Type B pancreatic cell (in vitro differentiated cells): Measurements from ENCODE around the gene PAXX. TPM values are rescaled to one million over a fixed set of nuclear protein-coding genes. Genes with fewer than 3 reads are reported as not detected.

Source experiments
- DNase-seq: peaks from one replicate; pipeline ENCODE4 v3.0.0; 2021; ENCODE audit warnings: mixed read lengths; ENCODE audit not compliant: unreplicated experiment; ENCODE audit errors: extremely low spot score
- H3K27ac Mint-ChIP-seq: 2 replicates; pipeline ENCODE4 v1.8.0; 2021; ENCODE audit warnings: mild to moderate bottlenecking, mixed read lengths
- H3K27me3 Mint-ChIP-seq: 2 replicates; pipeline ENCODE4 v1.8.0; 2021; ENCODE audit warnings: mixed read lengths
- H3K36me3 Mint-ChIP-seq: 2 replicates; pipeline ENCODE4 v1.8.0; 2021; ENCODE audit warnings: mixed read lengths
- H3K4me1 Mint-ChIP-seq: one replicate; pipeline ENCODE4 v1.8.0; 2021; ENCODE audit warnings: mixed read lengths; ENCODE audit not compliant: unreplicated experiment
- H3K4me3 Mint-ChIP-seq: 2 replicates; pipeline ENCODE4 v1.8.0; 2021; ENCODE audit warnings: mild to moderate bottlenecking, mixed read lengths
- H3K9me3 Mint-ChIP-seq: 2 replicates; pipeline ENCODE4 v1.8.0; 2021; ENCODE audit warnings: mixed read lengths
- CTCF ChIP-seq: fragments of 200-600 bp; sonication (generic); conservative IDR thresholded peaks from 2 replicates; pipeline ENCODE4 v1.5.0; 2021; ENCODE audit warnings: antibody characterized with exemption, mild to moderate bottlenecking
- total RNA-seq: library from RNA; stranded (reverse); gene quantifications from 2 replicates; pipeline ENCODE4 v1.2.1, GENCODE V29; 2021; ENCODE audit warnings: low replicate concordance

The PAXX gene
- total RNA-seq, 1 donor from 2014 or later: 63.4 TPM

DNA sequence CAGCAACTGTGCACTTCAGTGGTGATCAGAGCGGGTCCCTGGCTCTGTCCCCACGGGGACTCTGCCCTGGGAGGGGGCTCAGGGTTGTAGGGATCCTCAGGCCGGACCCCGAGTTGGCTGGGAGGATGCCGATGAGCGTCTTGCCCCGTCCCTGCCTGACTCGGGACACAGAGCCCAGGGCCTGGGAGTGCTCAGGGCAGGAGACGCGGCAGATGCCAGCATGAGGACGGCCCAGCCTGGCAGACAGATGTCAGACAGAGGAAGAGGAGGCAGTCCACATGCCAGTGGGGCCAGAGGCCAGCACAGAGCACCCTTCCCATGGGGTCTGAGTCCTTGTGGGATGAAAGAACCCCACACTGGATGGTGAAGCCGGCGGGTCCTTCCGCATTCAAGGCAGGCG, 28.9 kb upstream of the PAXX start:
- Mint-ChIP-seq H3K27ac (no peak overlapping the region), H3K36me3 (no peaks in the 10 kb centered on the region), H3K27me3 (no peaks in the 10 kb centered on the region), H3K4me1 (peaks cover 9% of the 10 kb centered on the region), H3K4me3 (no peak overlapping the region), H3K9me3 (no peaks in the 10 kb centered on the region)
- no peak for TF ChIP-seq CTCF
- DNase-seq: no peak

- no peak for DNase-seq
- Mint-ChIP-seq H3K4me3 (no peak overlapping the region), H3K36me3 (no peaks in the 10 kb centered on the region), H3K9me3 (no peaks in the 10 kb centered on the region), H3K4me1 (peaks cover 9% of the 10 kb centered on the region), H3K27me3 (no peaks in the 10 kb centered on the region), H3K27ac (no peak overlapping the region)
- TF ChIP-seq CTCF: no peak
Measured at GRCh38 chr9:136963751-136964150, 28.5 kb upstream of the PAXX start.

GRCh38 chr9:136964171-136964689, 28.0 kb upstream of the PAXX start:
- TF ChIP-seq CTCF: no peak
- Mint-ChIP-seq H3K36me3 (no peaks in the 10 kb centered on the region), H3K4me3 (no peak overlapping the region), H3K9me3 (no peaks in the 10 kb centered on the region), H3K27ac (no peak overlapping the region), H3K4me1 (peaks cover 9% of the 10 kb centered on the region), H3K27me3 (no peaks in the 10 kb centered on the region)
- no peak for DNase-seq

GRCh38 chr9:136964833-136965422, 27.3 kb upstream of the PAXX start:
- DNase-seq: no peak
- Mint-ChIP-seq H3K27me3 (no peaks in the 10 kb centered on the region), H3K4me1 (peaks cover 9% of the 10 kb centered on the region), H3K9me3 (no peaks in the 10 kb centered on the region), H3K36me3 (no peaks in the 10 kb centered on the region), H3K4me3 (no peak overlapping the region), H3K27ac (no peak overlapping the region)
- TF ChIP-seq CTCF: no peak

DNA sequence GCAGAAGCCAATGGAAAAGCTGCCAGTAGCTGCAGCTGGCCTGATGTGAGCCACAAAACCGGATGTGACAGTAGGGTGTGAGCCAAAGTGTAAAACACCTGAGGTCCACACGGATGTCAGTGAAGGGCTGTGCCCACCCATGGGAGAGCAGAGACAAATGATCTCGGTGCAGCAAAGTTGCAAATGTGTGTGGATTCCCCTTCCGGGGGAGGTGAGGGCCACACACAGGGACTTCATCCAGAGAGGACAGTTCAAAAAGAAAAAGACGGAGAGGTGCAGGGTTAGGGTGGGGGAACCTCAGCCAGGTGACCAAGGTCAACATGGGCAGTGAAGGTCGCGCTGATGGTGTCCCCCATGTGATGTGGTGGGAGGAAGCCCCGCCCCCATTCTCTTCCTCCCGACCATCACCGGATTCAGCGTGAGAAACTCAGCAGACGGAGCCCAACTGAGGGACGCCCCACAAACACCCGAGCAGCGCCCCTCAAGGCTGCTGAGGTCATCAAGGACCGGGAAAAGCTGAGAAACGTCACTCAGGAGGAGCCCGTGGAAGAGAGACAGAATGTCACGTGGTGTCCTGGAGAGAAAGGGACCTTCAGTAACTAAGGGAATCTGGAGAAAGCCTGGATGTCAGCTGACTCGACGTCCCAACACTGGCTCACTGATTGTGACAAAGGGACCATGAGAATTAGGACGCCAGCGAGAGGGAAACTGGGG, 26.3 kb upstream of the PAXX start:
- Mint-ChIP-seq H3K27me3 (no peaks in the 10 kb centered on the region), H3K9me3 (no peaks in the 10 kb centered on the region), H3K4me1 (peaks cover 9% of the 10 kb centered on the region), H3K4me3 (no peak overlapping the region), H3K27ac (no peak overlapping the region), H3K36me3 (no peaks in the 10 kb centered on the region)
- no peak for TF ChIP-seq CTCF
- DNase-seq: no peak
